Heart left ventricle (tissue), 13 donors: ENCODE results near the gene SYNPO.

Experiments used
- POLR2A ChIP-seq, 2 donors: fragments of 450-650 bp; IDR thresholded peaks; one replicate each; pipeline ENCODE4 v1.6.1; 2017; ENCODE audit warnings: antibody characterized with exemption in 2 of 2, mild to moderate bottlenecking in 2 of 2, moderate library complexity in 2 of 2
- TF ChIP-seq, protein P1 (sequence below), 12 donors: fragments of 200-600 bp; sonication (generic) in 4 of 12; IDR thresholded peaks; one replicate each; pipeline versions ENCODE4 v1.5.0 to v1.8.0; 2018 to 2022; ENCODE audit warnings: antibody characterized with exemption in 12 of 12, mild to moderate bottlenecking in 5 of 12
- donor health status: ischemic (EF 13 %, LVEDD 7.1; RV severe dilation, severe dysfunction).
- donor health status: DM: no; HTN: yes; CAD: no.
- donor health status: DM: no; HTN: no; CAD: no.
- donor health status: ischemic (EF 25% LVEDD 6.9; RV normal size, moderate dysfunction).
- donor health status: ischemic (EF 25% LVEDD 5.7; RV mildly dilated, moderate dysfunction).
- donor health status: ischemic (EF 35%, LVEDD 5.7; RV mildly dilated, moderate dysfunction).
- donor health status: nonischemic (EF 11% LVEDD 7.7; RV severe dilation, severe dysfunction).
- donor health status: DM: yes; HTN: yes; CAD: no.
- donor health status: PGD.
- donor health status: ischemic (EF 29% LVEDD 5.4; RV normal size, mild dysfunction).
- donor health status: nonischemic (EF 23%, LVEDD 6.1; RV moderate dilation, normal function).

DNA sequence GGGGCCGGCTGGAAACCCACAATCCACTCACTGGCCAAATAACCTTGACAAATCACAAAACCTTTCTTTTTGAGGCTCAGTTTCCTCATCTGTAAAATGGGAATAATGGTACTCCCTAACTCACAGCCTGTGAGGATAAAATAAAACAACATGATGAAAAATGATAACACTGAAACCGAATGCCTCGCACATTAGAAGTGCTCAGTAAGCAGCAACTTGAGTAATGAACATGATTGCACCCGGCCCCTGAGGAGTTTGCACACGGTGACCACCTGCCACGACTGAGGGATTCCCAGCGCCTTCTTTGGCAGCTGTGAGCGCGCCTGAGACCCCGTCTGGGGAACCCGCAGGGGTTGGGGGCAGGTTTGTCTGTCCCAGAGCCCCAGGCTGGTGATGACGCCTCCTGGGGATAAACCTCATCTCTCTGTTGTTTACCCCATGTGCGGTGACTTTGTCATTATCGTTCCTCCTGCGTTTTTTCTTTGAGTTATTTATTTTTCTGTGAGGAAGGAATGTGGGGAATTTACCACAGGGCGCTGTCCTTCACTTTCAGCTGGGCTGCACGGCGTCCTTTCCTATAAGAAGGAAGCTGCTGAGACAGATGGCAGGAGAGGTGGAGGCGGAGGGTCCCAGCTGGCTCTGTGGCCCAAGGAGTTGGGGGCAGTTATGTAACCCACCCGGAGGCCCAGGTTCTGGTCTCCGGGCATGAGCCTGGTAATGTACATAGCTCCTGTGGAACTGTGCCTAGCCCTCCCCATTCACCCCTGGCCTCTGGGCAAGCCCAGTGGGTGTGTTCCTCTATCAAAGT lies 3.0 kb upstream of the SYNPO start:
- TF ChIP-seq, protein P1, sequence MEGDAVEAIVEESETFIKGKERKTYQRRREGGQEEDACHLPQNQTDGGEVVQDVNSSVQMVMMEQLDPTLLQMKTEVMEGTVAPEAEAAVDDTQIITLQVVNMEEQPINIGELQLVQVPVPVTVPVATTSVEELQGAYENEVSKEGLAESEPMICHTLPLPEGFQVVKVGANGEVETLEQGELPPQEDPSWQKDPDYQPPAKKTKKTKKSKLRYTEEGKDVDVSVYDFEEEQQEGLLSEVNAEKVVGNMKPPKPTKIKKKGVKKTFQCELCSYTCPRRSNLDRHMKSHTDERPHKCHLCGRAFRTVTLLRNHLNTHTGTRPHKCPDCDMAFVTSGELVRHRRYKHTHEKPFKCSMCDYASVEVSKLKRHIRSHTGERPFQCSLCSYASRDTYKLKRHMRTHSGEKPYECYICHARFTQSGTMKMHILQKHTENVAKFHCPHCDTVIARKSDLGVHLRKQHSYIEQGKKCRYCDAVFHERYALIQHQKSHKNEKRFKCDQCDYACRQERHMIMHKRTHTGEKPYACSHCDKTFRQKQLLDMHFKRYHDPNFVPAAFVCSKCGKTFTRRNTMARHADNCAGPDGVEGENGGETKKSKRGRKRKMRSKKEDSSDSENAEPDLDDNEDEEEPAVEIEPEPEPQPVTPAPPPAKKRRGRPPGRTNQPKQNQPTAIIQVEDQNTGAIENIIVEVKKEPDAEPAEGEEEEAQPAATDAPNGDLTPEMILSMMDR (IDR thresholded peaks at IDR 0.05), result no peak
- TF ChIP-seq POLR2A (IDR thresholded peaks at IDR 0.05), result no peak
